OCI-LY3 (cell line): ENCODE results near the gene CSN2.

ENCODE experiments used
- H2AFZ ChIP-seq: fragments of 200-600, 300-600 bp; shearing (Covaris generic); 2 replicates; pipeline ENCODE4 v1.6.0; 2014; ENCODE audit warnings: antibody characterized with exemption, low read depth, low read length
- H3K27ac ChIP-seq: fragments of 200-600, 300-600 bp; sonication (generic); 2 replicates; pipeline ENCODE4 v1.5.1; 2014; ENCODE audit warnings: mild to moderate bottlenecking, low read length, moderate library complexity, mixed read lengths
- H3K27me3 ChIP-seq: fragments of 200-600, 300-600 bp; sonication (generic); 2 replicates; pipeline ENCODE4 v1.6.1; 2014; ENCODE audit warnings: low read depth, low read length, mixed read lengths
- H3K36me3 ChIP-seq: fragments of 200-600, 300-600 bp; sonication (generic); replicated peaks from 2 replicates; pipeline ENCODE3; 2014; ENCODE audit warnings: low read depth, low read length, mixed read lengths
- H3K4me1 ChIP-seq: fragments of 300-600, 200-600 bp; sonication (generic); 2 replicates; pipeline ENCODE4 v1.6.1; 2014; ENCODE audit warnings: low read length, mixed read lengths
- H3K4me2 ChIP-seq: fragments of 200-600, 300-600 bp; sonication (generic); 2 replicates; pipeline ENCODE4 v1.6.1; 2014; ENCODE audit warnings: low read length, mixed read lengths
- H3K4me3 ChIP-seq: fragments of 300-600, 200-600 bp; sonication (generic); 2 replicates; pipeline ENCODE4 v1.5.1; 2014; ENCODE audit warnings: antibody characterized with exemption, mild to moderate bottlenecking, low read length, moderate library complexity
- H3K79me2 ChIP-seq: fragments of 300-600, 200-600 bp; shearing (Covaris generic); 2 replicates; pipeline ENCODE4 v1.6.1; 2014; ENCODE audit warnings: mild to moderate bottlenecking, low read length, mixed read lengths
- H3K9ac ChIP-seq: fragments of 300-600, 200-600 bp; shearing (Covaris generic); 2 replicates; pipeline ENCODE4 v1.6.0; 2014; ENCODE audit warnings: mild to moderate bottlenecking, low read length, moderate library complexity
- H3K9me3 ChIP-seq: fragments of 200-600, 300-600 bp; shearing (Covaris generic); 2 replicates; pipeline ENCODE4 v1.6.1; 2014; ENCODE audit warnings: low read length, mixed read lengths; ENCODE audit not compliant: insufficient read depth
- H4K20me1 ChIP-seq: fragments of 200-600, 300-600 bp; sonication (generic); 2 replicates; pipeline ENCODE4 v1.6.1; 2016; ENCODE audit warnings: low read length, mixed read lengths; ENCODE audit not compliant: insufficient read depth
- CTCF ChIP-seq: fragments of 200-600, 300-600 bp; sonication (generic); IDR thresholded peaks from 2 replicates; pipeline ENCODE4 v1.5.1; 2014; ENCODE audit warnings: antibody characterized with exemption, low read length, low read depth
- EZH2phosphoT487 ChIP-seq: fragments of 200-600 bp; shearing (Covaris generic); IDR thresholded peaks from 2 replicates; pipeline ENCODE4 v1.6.1; 2018; ENCODE audit warnings: antibody characterized with exemption, mixed run types, low read depth

Gene CSN2

DNA sequence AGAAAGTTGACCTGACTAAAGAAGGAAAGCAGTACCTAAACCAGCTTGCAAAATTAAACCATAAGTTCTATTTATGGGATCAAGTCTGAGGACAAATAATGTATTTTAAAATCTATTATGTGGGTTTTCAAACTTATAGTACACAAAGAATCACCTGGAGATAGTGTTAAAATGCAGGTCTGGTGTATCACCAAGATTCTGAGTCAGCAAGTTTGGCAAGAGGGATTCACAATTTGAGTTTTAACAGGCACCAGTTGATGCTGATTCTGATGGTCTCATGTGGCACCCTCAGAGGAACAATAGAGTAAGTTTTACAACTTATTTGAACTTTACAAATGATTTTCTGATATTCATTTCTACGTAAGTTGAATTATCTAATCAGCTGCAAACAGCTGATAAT, 21.1 kb upstream of the CSN2 start:
- Histone ChIP-seq H3K9ac (no peak overlapping the region), H3K27me3 (no peaks in the 10 kb centered on the region), H3K36me3 (no peaks in the 10 kb centered on the region), H4K20me1 (no peaks in the 10 kb centered on the region), H3K9me3 (no peaks in the 10 kb centered on the region), H3K27ac (no peak overlapping the region), H3K79me2 (no peaks in the 10 kb centered on the region), H2AFZ (no peak overlapping the region), H3K4me2 (no peak overlapping the region), H3K4me1 (peaks cover 10% of the 10 kb centered on the region), H3K4me3 (no peak overlapping the region)
- TF ChIP-seq CTCF = no peak
- no peak for TF ChIP-seq EZH2phosphoT487

GRCh38 chr4:69984030-69984443, 18.5 kb upstream of the CSN2 start:
- H3K4me2 ChIP-seq = peak overlapping the region; percentile 53
- no peak for TF ChIP-seq CTCF
- TF ChIP-seq EZH2phosphoT487 = no peak
- no peak overlapping the region for H3K9ac ChIP-seq
- no peaks in the 10 kb centered on the region for H3K9me3 ChIP-seq
- H3K4me3 ChIP-seq = 0 out of 2 replicates have a peak overlapping the region, but pooled peaks have one; percentile 4
- no peak overlapping the region for H3K27ac ChIP-seq
- H4K20me1 ChIP-seq = no peaks in the 10 kb centered on the region
- peaks cover 10% of the 10 kb centered on the region for H3K4me1 ChIP-seq
- no peaks in the 10 kb centered on the region for H3K79me2 ChIP-seq
- H2AFZ ChIP-seq = peak overlapping the region; percentile 78; the same call in 1 of the 2 replicates
- H3K27me3 ChIP-seq = no peaks in the 10 kb centered on the region
- H3K36me3 ChIP-seq = no peaks in the 10 kb centered on the region

DNA sequence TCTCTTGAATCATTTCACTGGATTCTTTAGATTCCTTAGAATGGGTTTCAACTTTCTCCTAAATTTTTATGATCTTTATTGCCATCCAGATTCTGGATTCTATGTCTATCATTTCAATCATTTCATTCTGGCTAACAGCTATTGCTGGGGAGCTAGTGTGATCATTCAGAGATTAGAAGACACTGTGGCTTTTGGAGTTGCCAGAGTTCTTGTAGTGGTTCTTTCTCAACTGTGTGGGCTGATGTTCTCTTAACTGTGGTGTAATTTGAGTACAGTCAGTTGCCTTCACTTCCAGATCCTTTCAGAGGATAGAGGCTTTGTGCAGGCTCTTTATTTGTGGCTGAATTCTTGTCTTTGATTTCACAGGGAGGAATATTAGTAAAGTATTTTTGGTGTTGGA, 12.1 kb upstream of the CSN2 start:
- H4K20me1 ChIP-seq = no peaks in the 10 kb centered on the region
- H3K4me3 ChIP-seq = no peak overlapping the region
- H3K4me2 ChIP-seq = no peak overlapping the region
- H3K9ac ChIP-seq = no peak overlapping the region
- no peaks in the 10 kb centered on the region for H3K27me3 ChIP-seq
- TF ChIP-seq EZH2phosphoT487 = no peak
- TF ChIP-seq CTCF = no peak
- no peaks in the 10 kb centered on the region for H3K9me3 ChIP-seq
- no peak overlapping the region for H3K27ac ChIP-seq
- no peaks in the 10 kb centered on the region for H3K36me3 ChIP-seq
- no peak overlapping the region for H2AFZ ChIP-seq
- H3K79me2 ChIP-seq = no peaks in the 10 kb centered on the region
- no peaks in the 10 kb centered on the region for H3K4me1 ChIP-seq

GRCh38 chr4:69974631-69975030, 9.1 kb upstream of the CSN2 start:
- TF ChIP-seq EZH2phosphoT487 (no peak), CTCF (no peak)
- Histone ChIP-seq H4K20me1 (no peaks in the 10 kb centered on the region), H3K9me3 (no peaks in the 10 kb centered on the region), H3K27ac (no peak overlapping the region), H3K27me3 (no peaks in the 10 kb centered on the region), H3K4me1 (no peaks in the 10 kb centered on the region), H2AFZ (no peak overlapping the region), H3K36me3 (no peaks in the 10 kb centered on the region), H3K79me2 (no peaks in the 10 kb centered on the region), H3K9ac (no peak overlapping the region), H3K4me2 (no peak overlapping the region), H3K4me3 (no peak overlapping the region)
